GM23338 (cell line): ENCODE results near the gene APOBEC2. TPM values are rescaled to one million over a fixed set of nuclear protein-coding genes. Genes with fewer than 3 reads are reported as not detected.

Experiments
- ATAC-seq: fragments of 200-7000 bp; cut with Tn5 transposase; 3 replicates; pipeline ENCODE4 v1.9.1; 2020
- DNase-seq: peaks from one replicate; pipeline ENCODE4 v3.0.0-alpha.2; 2015; ENCODE audit warnings: low spot score
- H2AFZ ChIP-seq: fragments of 200-600 bp; sonication (generic); 2 replicates; pipeline ENCODE4 v1.8.0; 2016; ENCODE audit warnings: antibody characterized with exemption, mild to moderate bottlenecking, moderate library complexity
- H3F3A ChIP-seq: fragments of 200-600 bp; sonication (generic); replicated peaks from 2 replicates; pipeline ENCODE4 v1.8.0; 2017; ENCODE audit warnings: antibody characterized with exemption, mixed run types, low read depth
- H3K27ac ChIP-seq: fragments of 200-600 bp; sonication (generic); 2 replicates; pipeline ENCODE4 v1.6.1; 2016; ENCODE audit warnings: low read depth
- H3K27me3 ChIP-seq: fragments of 200-600 bp; sonication (generic); 2 replicates; pipeline ENCODE4 v1.8.0; 2016; ENCODE audit warnings: mild to moderate bottlenecking, mixed run types, moderate library complexity; ENCODE audit not compliant: insufficient read depth
- H3K36me3 ChIP-seq: fragments of 200-600 bp; sonication (generic); 2 replicates; pipeline ENCODE4 v1.8.0; 2016; ENCODE audit warnings: mild to moderate bottlenecking; ENCODE audit not compliant: insufficient read depth
- H3K4me1 ChIP-seq: fragments of 200-600 bp; sonication (generic); 2 replicates; pipeline ENCODE4 v1.8.0; 2016; ENCODE audit warnings: mild to moderate bottlenecking, moderate library complexity; ENCODE audit not compliant: insufficient read depth
- H3K4me2 ChIP-seq: fragments of 200-600 bp; sonication (generic); 2 replicates; pipeline ENCODE4 v1.7.1; 2017; ENCODE audit warnings: mixed run types
- H3K4me3 ChIP-seq: fragments of 200-600 bp; sonication (generic); 2 replicates; pipeline ENCODE4 v1.6.1; 2016; ENCODE audit warnings: mixed run types
- H3K79me2 ChIP-seq: fragments of 200-600 bp; sonication (generic); replicated peaks from 2 replicates; pipeline ENCODE4 v1.8.0; 2017; ENCODE audit warnings: mild to moderate bottlenecking; ENCODE audit not compliant: insufficient read depth
- H3K9me2 ChIP-seq: fragments of 200-600 bp; sonication (generic); 2 replicates; pipeline ENCODE4 v1.8.0; 2017; ENCODE audit not compliant: insufficient read depth
- H4K20me1 ChIP-seq: fragments of 200-600 bp; sonication (generic); replicated peaks from 2 replicates; pipeline ENCODE4 v1.8.0; 2017; ENCODE audit warnings: mild to moderate bottlenecking; ENCODE audit not compliant: insufficient read depth
- H3K27ac Mint-ChIP-seq: 2 replicates; pipeline ENCODE4 v1.8.0; 2020; ENCODE audit warnings: inconsistent platforms, mild to moderate bottlenecking, moderate library complexity, mixed read lengths
- H3K27me3 Mint-ChIP-seq: 3 replicates; pipeline ENCODE4 v1.8.0; 2022; ENCODE audit warnings: low read depth, mild to moderate bottlenecking, moderate library complexity, mixed read lengths, inconsistent platforms; ENCODE audit not compliant: insufficient read depth, poor library complexity
- H3K36me3 Mint-ChIP-seq: 3 replicates; pipeline ENCODE4 v1.8.0; 2021; ENCODE audit warnings: low read depth, mild to moderate bottlenecking, inconsistent platforms, moderate library complexity, mixed read lengths
- H3K4me1 Mint-ChIP-seq: 3 replicates; pipeline ENCODE4 v1.8.0; 2020; ENCODE audit warnings: mild to moderate bottlenecking, inconsistent platforms, mixed read lengths
- H3K4me3 Mint-ChIP-seq: 3 replicates; pipeline ENCODE4 v1.8.0; 2021; ENCODE audit warnings: moderate library complexity, mild to moderate bottlenecking, inconsistent platforms, mixed read lengths
- H3K9me3 Mint-ChIP-seq: 3 replicates; pipeline ENCODE4 v1.8.0; 2020; ENCODE audit warnings: moderate library complexity, mild to moderate bottlenecking, inconsistent platforms, mixed read lengths
- CREB1 ChIP-seq: fragments of 250-450 bp; sonication (Bioruptor Pico); IDR thresholded peaks from 2 replicates; pipeline ENCODE4 v1.5.0; 2020; ENCODE audit warnings: low read depth, mild to moderate bottlenecking, moderate library complexity
- EZH2 ChIP-seq: fragments of 200-600 bp; sonication (generic); IDR thresholded peaks from one replicate; pipeline ENCODE4 v1.8.0; 2017; ENCODE audit warnings: antibody characterized with exemption, mild to moderate bottlenecking, low read depth; ENCODE audit not compliant: unreplicated experiment
- EZH2phosphoT487 ChIP-seq: fragments of 200-600 bp; sonication (generic); IDR thresholded peaks from one replicate; pipeline ENCODE4 v1.8.1; 2018; ENCODE audit warnings: antibody characterized with exemption; ENCODE audit not compliant: unreplicated experiment
- JUNB ChIP-seq: IDR thresholded peaks from one replicate; pipeline ENCODE4 v1.6.1; 2016; ENCODE audit warnings: antibody characterized with exemption; ENCODE audit not compliant: unreplicated experiment
- NANOG ChIP-seq: IDR thresholded peaks from 2 replicates; pipeline ENCODE4 v1.6.1; 2016; ENCODE audit warnings: antibody characterized with exemption, borderline replicate concordance
- REST ChIP-seq: IDR thresholded peaks from one replicate; pipeline ENCODE4 v1.6.1; 2018; ENCODE audit warnings: antibody characterized with exemption; ENCODE audit not compliant: unreplicated experiment
- STAT1 ChIP-seq: IDR thresholded peaks from one replicate; pipeline ENCODE4 v1.6.1; 2016; ENCODE audit warnings: antibody characterized with exemption; ENCODE audit not compliant: unreplicated experiment
- ZNF114 ChIP-seq: fragments of 250-450 bp; sonication (Bioruptor Pico); IDR thresholded peaks from 2 replicates; pipeline ENCODE4 v1.5.0; 2020; ENCODE audit warnings: mild to moderate bottlenecking, moderate library complexity
- ZNF331 ChIP-seq: fragments of 250-450 bp; sonication (Bioruptor Pico); IDR thresholded peaks from 2 replicates; pipeline ENCODE4 v1.5.0; 2020; ENCODE audit warnings: low read depth, mild to moderate bottlenecking, moderate library complexity
- ZNF462 ChIP-seq: fragments of 250-450 bp; sonication (Bioruptor Pico); IDR thresholded peaks from 2 replicates; pipeline ENCODE4 v1.5.0; 2020; ENCODE audit warnings: mild to moderate bottlenecking, moderate library complexity
- polyA plus RNA-seq: library from polyadenylated mRNA; unstranded; fragments of >200 nt; fragmentation: Nextera tagmentation; extraction: Ambion mirVana; gene quantifications from 2 replicates; pipeline ENCODE4 v1.2.1, GENCODE V29; 2016
- total RNA-seq: library from RNA; depleted of rRNA; stranded (reverse); fragments of >200 nt; shearing (Covaris generic); gene quantifications from 2 replicates; pipeline ENCODE4 v1.2.3, GENCODE V29; 2014
- TF ChIP-seq, protein P1 (sequence below): IDR thresholded peaks from 2 replicates; pipeline ENCODE4 v1.6.1; 2016; ENCODE audit warnings: antibody characterized with exemption

APOBEC2 gene
- total and polyA plus RNA-seq, 2 experiments from 2014 or later = 2.4 TPM; not detected in 1

- TF ChIP-seq EZH2 (no peak), STAT1 (no peak), CREB1 (no peak), REST (no peak), ZNF114 (no peak), ZNF331 (no peak), EZH2phosphoT487 (no peak)
- TF ChIP-seq, protein P1, sequence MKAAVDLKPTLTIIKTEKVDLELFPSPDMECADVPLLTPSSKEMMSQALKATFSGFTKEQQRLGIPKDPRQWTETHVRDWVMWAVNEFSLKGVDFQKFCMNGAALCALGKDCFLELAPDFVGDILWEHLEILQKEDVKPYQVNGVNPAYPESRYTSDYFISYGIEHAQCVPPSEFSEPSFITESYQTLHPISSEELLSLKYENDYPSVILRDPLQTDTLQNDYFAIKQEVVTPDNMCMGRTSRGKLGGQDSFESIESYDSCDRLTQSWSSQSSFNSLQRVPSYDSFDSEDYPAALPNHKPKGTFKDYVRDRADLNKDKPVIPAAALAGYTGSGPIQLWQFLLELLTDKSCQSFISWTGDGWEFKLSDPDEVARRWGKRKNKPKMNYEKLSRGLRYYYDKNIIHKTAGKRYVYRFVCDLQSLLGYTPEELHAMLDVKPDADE = no peak
These were observed 32.2 kb downstream of the APOBEC2 start (continued) for GRCh38 chr6:41085182-41085581.

GRCh38 chr6:41088451-41088850 lies 35.4 kb downstream of the APOBEC2 start:
- Histone ChIP-seq H3F3A (0 out of 2 replicates have a peak, but pooled peaks cover 4% of the 10 kb centered on the region), H3K79me2 (peaks cover 41% of the 10 kb centered on the region), H3K9me2 (no peaks in the 10 kb centered on the region), H3K27ac (0 out of 2 replicates have a peak overlapping the region, but pooled peaks have one; percentile 29), H2AFZ (no peak overlapping the region), H4K20me1 (peaks cover 11% of the 10 kb centered on the region; the same call in 1 of the 2 replicates), H3K4me3 (no peak overlapping the region), H3K27me3 (no peaks in the 10 kb centered on the region), H3K4me2 (no peak overlapping the region), H3K4me1 (no peaks in the 10 kb centered on the region), H3K36me3 (peaks cover 63% of the 10 kb centered on the region)
- DNase-seq = no peak
- no peak overlapping the region for H3K4me3 Mint-ChIP-seq
- no peaks in the 10 kb centered on the region for H3K4me1 Mint-ChIP-seq
- H3K9me3 Mint-ChIP-seq = no peaks in the 10 kb centered on the region
- H3K36me3 Mint-ChIP-seq = peaks cover 85% of the 10 kb centered on the region
- peak overlapping the region; percentile 72 for H3K27ac Mint-ChIP-seq
- no peaks in the 10 kb centered on the region for H3K27me3 Mint-ChIP-seq
- ATAC-seq = no peak
- no peak for TF ChIP-seq EZH2phosphoT487
- TF ChIP-seq ZNF462 (CRISPR knock-in tag) = no peak
- TF ChIP-seq, protein P1 = no peak
- no peak for TF ChIP-seq JUNB
- no peak for TF ChIP-seq NANOG
- no peak for TF ChIP-seq CREB1
- TF ChIP-seq STAT1 = no peak
